ENCODE results near the gene FGF6.

FGF6 gene

DNA sequence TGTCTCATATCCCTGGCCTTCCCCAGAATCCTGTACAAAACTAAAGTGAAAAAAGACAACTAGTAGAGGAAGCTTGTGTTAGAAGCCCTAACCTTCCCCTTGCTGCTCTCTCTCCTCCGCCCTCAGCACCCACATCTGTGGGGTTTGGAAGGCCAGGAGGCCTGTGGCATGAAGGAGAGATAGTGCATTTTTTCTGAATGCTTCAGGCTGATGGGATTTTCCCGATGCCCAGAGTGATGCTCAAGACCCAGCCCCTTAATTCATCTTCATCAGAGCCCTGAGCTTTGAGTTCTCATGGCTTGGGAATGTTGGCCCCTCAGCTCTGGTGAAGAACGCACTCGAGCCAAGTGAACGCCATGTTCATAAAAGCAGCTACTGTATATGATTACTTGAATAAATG, 5.9 kb downstream of the FGF6 start:
- TF ChIP-seq CTCF (IDR thresholded peaks at IDR 0.05; ENCODE audit: low read length, missing control alignments), result no peak
- H3K4me3 ChIP-seq (replicated peaks; ENCODE audit: low read depth, low read length), result no peak overlapping the region
- DNase-seq (ENCODE audit: low read depth), result no peak

GRCh38 chr12:4438834-4439596, 6.6 kb downstream of the FGF6 start:
- DNase-seq (ENCODE audit: low read depth), result no peak
- no peak for TF ChIP-seq CTCF (IDR thresholded peaks at IDR 0.05; ENCODE audit: low read length, missing control alignments)
- H3K4me3 ChIP-seq (replicated peaks; ENCODE audit: low read depth, low read length), result no peak overlapping the region

DNA sequence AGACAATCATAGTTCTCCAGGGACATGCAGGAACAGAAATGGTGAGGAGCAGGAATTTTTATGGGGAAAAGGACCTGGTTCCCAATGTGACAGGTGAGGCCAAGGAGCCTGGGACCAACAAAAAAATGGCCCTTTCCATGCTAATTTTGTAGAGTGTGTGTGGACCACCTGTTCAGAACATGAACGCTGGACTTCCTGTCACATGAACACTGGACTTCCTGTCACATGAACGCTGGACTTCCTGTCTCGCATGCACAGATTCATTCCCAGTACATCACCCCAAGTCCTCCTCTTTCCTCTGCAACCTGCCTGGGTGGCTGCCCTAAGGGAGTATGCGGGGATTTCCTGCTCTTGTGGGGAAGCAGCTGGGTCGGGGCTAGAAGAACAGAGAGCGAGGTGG, 10.1 kb downstream of the FGF6 start:
- no peak for TF ChIP-seq CTCF (IDR thresholded peaks at IDR 0.05; ENCODE audit: low read length, missing control alignments)
- H3K4me3 ChIP-seq (replicated peaks; ENCODE audit: low read depth, low read length), result no peak overlapping the region
- no peak for DNase-seq (ENCODE audit: low read depth)

DNA sequence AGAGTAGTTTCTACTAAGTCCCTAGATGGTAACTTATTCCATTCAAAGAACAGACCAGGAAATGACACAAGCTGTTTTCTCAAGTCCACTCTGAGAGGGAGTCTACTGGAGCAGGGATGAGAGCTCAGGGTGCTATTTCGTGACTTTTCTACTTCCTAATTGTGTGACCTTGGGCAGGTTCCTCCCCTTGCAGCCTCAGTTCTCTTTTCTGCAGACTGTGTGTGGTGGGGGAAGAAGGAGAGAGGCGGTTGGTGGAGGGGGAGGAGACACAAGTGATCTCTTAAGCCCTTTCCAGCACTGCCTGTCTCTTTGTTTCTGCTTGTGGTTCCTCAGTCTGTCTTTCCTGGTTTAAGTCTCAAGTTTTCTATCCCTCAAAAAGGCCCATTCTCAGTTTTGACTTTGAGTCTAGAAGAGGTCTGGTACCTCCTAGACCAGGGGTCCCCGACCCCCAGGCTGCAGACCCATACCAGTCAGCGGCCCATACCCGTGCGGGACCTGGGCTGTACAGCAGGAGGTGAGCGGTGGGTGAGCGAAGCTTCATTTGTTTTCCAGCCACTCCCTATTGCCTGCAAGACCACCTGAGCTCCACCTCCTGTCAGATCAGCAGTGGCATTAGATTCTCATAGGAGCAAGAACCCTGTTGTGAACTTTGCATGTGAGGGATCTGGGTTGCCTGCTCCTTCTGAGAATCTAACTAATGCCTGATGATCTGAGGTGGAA, 10.7 kb downstream of the FGF6 start:
- TF ChIP-seq CTCF (IDR thresholded peaks at IDR 0.05; ENCODE audit: low read length, missing control alignments), result no peak
- DNase-seq (ENCODE audit: low read depth), result no peak

GRCh38 chr12:4434301-4434700, 11.3 kb downstream of the FGF6 start:
- TF ChIP-seq CTCF (IDR thresholded peaks at IDR 0.05; ENCODE audit: low read length, missing control alignments), result no peak
- DNase-seq (ENCODE audit: low read depth), result no peak
- no peak overlapping the region for H3K4me3 ChIP-seq (replicated peaks; ENCODE audit: low read depth, low read length)

More for the DNA sequence above, 10.7 kb downstream of the FGF6 start:
- H3K4me3 ChIP-seq (replicated peaks; ENCODE audit: low read depth, low read length), result no peak overlapping the region

GRCh38 chr12:4433745-4434058, 11.9 kb downstream of the FGF6 start:
- no peak for DNase-seq (ENCODE audit: low read depth)
- no peak for TF ChIP-seq CTCF (IDR thresholded peaks at IDR 0.05; ENCODE audit: low read length, missing control alignments)
- H3K4me3 ChIP-seq (replicated peaks; ENCODE audit: low read depth, low read length), result no peak overlapping the region
